ENCODE data around the gene HEG1. TPM values are rescaled to one million over a fixed set of nuclear protein-coding genes. Genes with fewer than 3 reads are reported as not detected.

HEG1 gene
- total RNA-seq, 5 donors from 2014 or later (not counting 1 experiment from before 2014, with no cell fraction given) = 22.6 to 27.6 (median 25.6) TPM

GRCh38 chr3:125078951-125079674 lies 23.3 kb upstream of the HEG1 start:
- no peak overlapping the region for H3K4me3 ChIP-seq (ENCODE audit: control insufficient read depth in 1 of 2, extremely low read depth in 1 of 2, low read length in 1 of 2)
- no peak overlapping the region for H3K27ac Mint-ChIP-seq
- H3K36me3 ChIP-seq (ENCODE audit: control insufficient read depth in 2 of 2, extremely low read depth in 1 of 2, insufficient read depth in 1 of 2, low read length in 1 of 2) = no peaks in the 10 kb centered on the region
- no peaks in the 10 kb centered on the region for H3K36me3 Mint-ChIP-seq
- H3K4me1 Mint-ChIP-seq = peaks cover 0 to 7% (median 0%) of the 10 kb centered on the region in 3 donors
- H3K27me3 ChIP-seq (replicated peaks in 1 of 2; ENCODE audit: control insufficient read depth in 2 of 2, extremely low read depth in 1 of 2, insufficient read depth in 2 of 2, low read length in 1 of 2) = no peaks in the 10 kb centered on the region
- 60% methylated on average over 1 of the region's 6 CpGs for WGBS (ENCODE audit: insufficient coverage)
- no peaks in the 10 kb centered on the region for H3K4me1 ChIP-seq (ENCODE audit: control insufficient read depth in 1 of 2, extremely low read depth in 1 of 2, insufficient read depth in 2 of 2, low read length in 2 of 2)
- no peaks in the 10 kb centered on the region for H3K9me3 Mint-ChIP-seq
- no peak overlapping the region for H3K27ac ChIP-seq (ENCODE audit: low read length)
- ChIA-PET POLR2A (interaction anchor here in 1 of 2 donors (0.6 kb wide), 1 partner anchor 131 kb away, joined by 3 read pairs; no protein-coding TSS in a partner anchor), CTCF (no interaction called here)
- H3K9me3 ChIP-seq = no peaks in the 10 kb centered on the region
- ATAC-seq (replicated peaks in 1 of 4) = no peak
- no peak for DNase-seq
- no peak overlapping the region for H3K4me3 Mint-ChIP-seq
- no peaks in the 10 kb centered on the region for H3K27me3 Mint-ChIP-seq

GRCh38 chr3:125077864-125078263 lies 22.1 kb upstream of the HEG1 start:
- no peaks in the 10 kb centered on the region for H3K27me3 Mint-ChIP-seq
- CTCF ChIA-PET = interaction anchor here in 1 of 2 donors (0.5 kb wide), 1 partner anchor 361 kb away, joined by 4 read pairs; no protein-coding TSS in a partner anchor
- Histone ChIP-seq H3K9me3 (no peaks in the 10 kb centered on the region), H3K27me3 (replicated peaks in 1 of 2; ENCODE audit: control insufficient read depth in 2 of 2, extremely low read depth in 1 of 2, insufficient read depth in 2 of 2, low read length in 1 of 2) (no peaks in the 10 kb centered on the region), H3K27ac (ENCODE audit: low read length) (no peak overlapping the region), H3K4me1 (ENCODE audit: control insufficient read depth in 1 of 2, extremely low read depth in 1 of 2, insufficient read depth in 2 of 2, low read length in 2 of 2) (no peaks in the 10 kb centered on the region), H3K4me3 (ENCODE audit: control insufficient read depth in 1 of 2, extremely low read depth in 1 of 2, low read length in 1 of 2) (no peak overlapping the region), H3K36me3 (ENCODE audit: control insufficient read depth in 2 of 2, extremely low read depth in 1 of 2, insufficient read depth in 1 of 2, low read length in 1 of 2) (no peaks in the 10 kb centered on the region)
- peaks cover 0 to 7% (median 0%) of the 10 kb centered on the region in 3 donors for H3K4me1 Mint-ChIP-seq
- POLR2A ChIA-PET = no interaction called here
- WGBS (ENCODE audit: insufficient coverage) = no CpG with 5 or more reads among the region's 3 CpGs
- no peaks in the 10 kb centered on the region for H3K9me3 Mint-ChIP-seq
- no peak overlapping the region for H3K4me3 Mint-ChIP-seq
- DNase-seq (no peak), ATAC-seq (replicated peaks in 1 of 4) (no peak)
- no peak overlapping the region for H3K27ac Mint-ChIP-seq
- H3K36me3 Mint-ChIP-seq = no peaks in the 10 kb centered on the region

GRCh38 chr3:125076464-125076863 lies 20.7 kb upstream of the HEG1 start:
- Mint-ChIP-seq H3K9me3 (no peaks in the 10 kb centered on the region), H3K27me3 (no peaks in the 10 kb centered on the region), H3K36me3 (no peaks in the 10 kb centered on the region), H3K27ac (no peak overlapping the region), H3K4me1 (peaks cover 0 to 7% (median 0%) of the 10 kb centered on the region in 3 donors), H3K4me3 (no peak overlapping the region)
- Histone ChIP-seq H3K9me3 (no peaks in the 10 kb centered on the region), H3K36me3 (ENCODE audit: control insufficient read depth in 2 of 2, extremely low read depth in 1 of 2, insufficient read depth in 1 of 2, low read length in 1 of 2) (no peaks in the 10 kb centered on the region), H3K4me3 (ENCODE audit: control insufficient read depth in 1 of 2, extremely low read depth in 1 of 2, low read length in 1 of 2) (no peak overlapping the region), H3K4me1 (ENCODE audit: control insufficient read depth in 1 of 2, extremely low read depth in 1 of 2, insufficient read depth in 2 of 2, low read length in 2 of 2) (no peaks in the 10 kb centered on the region), H3K27me3 (replicated peaks in 1 of 2; ENCODE audit: control insufficient read depth in 2 of 2, extremely low read depth in 1 of 2, insufficient read depth in 2 of 2, low read length in 1 of 2) (no peaks in the 10 kb centered on the region), H3K27ac (ENCODE audit: low read length) (no peak overlapping the region)
- no peak for DNase-seq
- ChIA-PET CTCF (no interaction called here), POLR2A (no interaction called here)
- WGBS (ENCODE audit: insufficient coverage) = no CpG with 5 or more reads among the region's 1 CpG
- ATAC-seq (replicated peaks in 1 of 4) = no peak

- H3K36me3 Mint-ChIP-seq = no peaks in the 10 kb centered on the region
- no peak overlapping the region for H3K4me3 Mint-ChIP-seq
- Histone ChIP-seq H3K4me3 (ENCODE audit: control insufficient read depth in 1 of 2, extremely low read depth in 1 of 2, low read length in 1 of 2) (no peak overlapping the region), H3K27me3 (replicated peaks in 1 of 2; ENCODE audit: control insufficient read depth in 2 of 2, extremely low read depth in 1 of 2, insufficient read depth in 2 of 2, low read length in 1 of 2) (no peaks in the 10 kb centered on the region), H3K36me3 (ENCODE audit: control insufficient read depth in 2 of 2, extremely low read depth in 1 of 2, insufficient read depth in 1 of 2, low read length in 1 of 2) (no peaks in the 10 kb centered on the region), H3K4me1 (ENCODE audit: control insufficient read depth in 1 of 2, extremely low read depth in 1 of 2, insufficient read depth in 2 of 2, low read length in 2 of 2) (no peaks in the 10 kb centered on the region), H3K27ac (ENCODE audit: low read length) (no peak overlapping the region), H3K9me3 (no peaks in the 10 kb centered on the region)
- DNase-seq (no peak), ATAC-seq (replicated peaks in 1 of 4) (no peak)
- no peak overlapping the region for H3K27ac Mint-ChIP-seq
- no peaks in the 10 kb centered on the region for H3K27me3 Mint-ChIP-seq
- H3K9me3 Mint-ChIP-seq = no peaks in the 10 kb centered on the region
- POLR2A ChIA-PET = no interaction called here
- peaks cover 0 to 7% (median 0%) of the 10 kb centered on the region in 3 donors for H3K4me1 Mint-ChIP-seq
- WGBS (ENCODE audit: insufficient coverage) = no CpG with 5 or more reads among the region's 3 CpGs
- CTCF ChIA-PET = interaction anchor here in 1 of 2 donors (1.0 kb wide), 1 partner anchor 66 kb away, joined by 3 read pairs; no protein-coding TSS in a partner anchor
Measured at GRCh38 chr3:125075738-125076137, 19.9 kb upstream of the HEG1 start.

- Histone ChIP-seq H3K27me3 (replicated peaks in 1 of 2; ENCODE audit: control insufficient read depth in 2 of 2, extremely low read depth in 1 of 2, insufficient read depth in 2 of 2, low read length in 1 of 2) (no peaks in the 10 kb centered on the region), H3K27ac (ENCODE audit: low read length) (no peak overlapping the region), H3K4me3 (ENCODE audit: control insufficient read depth in 1 of 2, extremely low read depth in 1 of 2, low read length in 1 of 2) (no peak overlapping the region), H3K36me3 (ENCODE audit: control insufficient read depth in 2 of 2, extremely low read depth in 1 of 2, insufficient read depth in 1 of 2, low read length in 1 of 2) (no peaks in the 10 kb centered on the region), H3K4me1 (ENCODE audit: control insufficient read depth in 1 of 2, extremely low read depth in 1 of 2, insufficient read depth in 2 of 2, low read length in 2 of 2) (peaks cover 4 to 6% of the 10 kb centered on the region in 2 experiments), H3K9me3 (no peaks in the 10 kb centered on the region)
- H3K4me1 Mint-ChIP-seq = peaks cover 15 to 22% (median 15%) of the 10 kb centered on the region in 3 donors
- H3K27me3 Mint-ChIP-seq = no peaks in the 10 kb centered on the region
- no peak overlapping the region for H3K4me3 Mint-ChIP-seq
- POLR2A ChIA-PET = interaction anchor here in 1 of 2 donors (0.6 kb wide), 1 partner anchor 53 kb away, joined by 3 read pairs; no protein-coding TSS in a partner anchor
- H3K27ac Mint-ChIP-seq = no peak overlapping the region
- no peaks in the 10 kb centered on the region for H3K36me3 Mint-ChIP-seq
- H3K9me3 Mint-ChIP-seq = no peaks in the 10 kb centered on the region
- WGBS (ENCODE audit: insufficient coverage) = no CpG with 5 or more reads among the region's 7 CpGs
- CTCF ChIA-PET = no interaction called here
- no peak for DNase-seq
- no peak for ATAC-seq (replicated peaks in 1 of 4)
Measured at GRCh38 chr3:125073390-125073905, 17.7 kb upstream of the HEG1 start.

- Mint-ChIP-seq H3K4me3 (no peak overlapping the region), H3K4me1 (peaks cover 15 to 17% (median 15%) of the 10 kb centered on the region in 3 donors), H3K36me3 (no peaks in the 10 kb centered on the region), H3K9me3 (no peaks in the 10 kb centered on the region), H3K27me3 (no peaks in the 10 kb centered on the region), H3K27ac (no peak overlapping the region)
- Histone ChIP-seq H3K9me3 (no peaks in the 10 kb centered on the region), H3K4me1 (ENCODE audit: control insufficient read depth in 1 of 2, extremely low read depth in 1 of 2, insufficient read depth in 2 of 2, low read length in 2 of 2) (peaks cover 4 to 6% of the 10 kb centered on the region in 2 experiments), H3K4me3 (ENCODE audit: control insufficient read depth in 1 of 2, extremely low read depth in 1 of 2, low read length in 1 of 2) (no peak overlapping the region), H3K27ac (ENCODE audit: low read length) (no peak overlapping the region), H3K27me3 (replicated peaks in 1 of 2; ENCODE audit: control insufficient read depth in 2 of 2, extremely low read depth in 1 of 2, insufficient read depth in 2 of 2, low read length in 1 of 2) (no peaks in the 10 kb centered on the region), H3K36me3 (ENCODE audit: control insufficient read depth in 2 of 2, extremely low read depth in 1 of 2, insufficient read depth in 1 of 2, low read length in 1 of 2) (no peaks in the 10 kb centered on the region)
- DNase-seq (no peak), ATAC-seq (replicated peaks in 1 of 4) (no peak)
- 90% methylated on average over 3 of the region's 4 CpGs for WGBS (ENCODE audit: insufficient coverage)
- ChIA-PET POLR2A (no interaction called here), CTCF (no interaction called here)
Measured at GRCh38 chr3:125072749-125073389, 17.1 kb upstream of the HEG1 start.

All from T-cell (primary cell).